Measurements from ENCODE around the gene PPFIA1.

PPFIA1 gene

GRCh38 chr11:70241709-70242108, 28.8 kb upstream of the PPFIA1 start:
- H3K4me1 ChIP-seq (ENCODE audit: control insufficient read depth, insufficient read depth, low read length) = no peaks in the 10 kb centered on the region
- H3K36me3 ChIP-seq (ENCODE audit: control insufficient read depth, insufficient read depth, low read length) = no peaks in the 10 kb centered on the region
- H3K27me3 ChIP-seq (ENCODE audit: control insufficient read depth, insufficient read depth, low read length) = peaks cover 10% of the 10 kb centered on the region
- no peak overlapping the region for H3K4me3 ChIP-seq (ENCODE audit: low read length)
- H3K9ac ChIP-seq (ENCODE audit: low read length) = no peak overlapping the region
- H3K9me3 ChIP-seq (ENCODE audit: control insufficient read depth, low read length) = no peaks in the 10 kb centered on the region

GRCh38 chr11:70242885-70243284, 27.6 kb upstream of the PPFIA1 start:
- Histone ChIP-seq H3K4me3 (ENCODE audit: low read length) (no peak overlapping the region), H3K9me3 (ENCODE audit: control insufficient read depth, low read length) (no peaks in the 10 kb centered on the region), H3K27me3 (ENCODE audit: control insufficient read depth, insufficient read depth, low read length) (peaks cover 10% of the 10 kb centered on the region), H3K9ac (ENCODE audit: low read length) (no peak overlapping the region), H3K4me1 (ENCODE audit: control insufficient read depth, insufficient read depth, low read length) (no peaks in the 10 kb centered on the region), H3K36me3 (ENCODE audit: control insufficient read depth, insufficient read depth, low read length) (no peaks in the 10 kb centered on the region)

- no peak overlapping the region for H3K4me3 ChIP-seq (ENCODE audit: low read length)
- H3K9me3 ChIP-seq (ENCODE audit: control insufficient read depth, low read length) = no peaks in the 10 kb centered on the region
- no peaks in the 10 kb centered on the region for H3K36me3 ChIP-seq (ENCODE audit: control insufficient read depth, insufficient read depth, low read length)
- no peak overlapping the region for H3K9ac ChIP-seq (ENCODE audit: low read length)
- no peaks in the 10 kb centered on the region for H3K4me1 ChIP-seq (ENCODE audit: control insufficient read depth, insufficient read depth, low read length)
- H3K27me3 ChIP-seq (ENCODE audit: control insufficient read depth, insufficient read depth, low read length) = peaks cover 10% of the 10 kb centered on the region
Observed at GRCh38 chr11:70243912-70244652, 26.4 kb upstream of the PPFIA1 start.

GRCh38 chr11:70244698-70245097, 25.8 kb upstream of the PPFIA1 start:
- Histone ChIP-seq H3K36me3 (ENCODE audit: control insufficient read depth, insufficient read depth, low read length) (no peaks in the 10 kb centered on the region), H3K4me3 (ENCODE audit: low read length) (no peak overlapping the region), H3K9ac (ENCODE audit: low read length) (no peak overlapping the region), H3K27me3 (ENCODE audit: control insufficient read depth, insufficient read depth, low read length) (peaks cover 10% of the 10 kb centered on the region), H3K9me3 (ENCODE audit: control insufficient read depth, low read length) (no peaks in the 10 kb centered on the region), H3K4me1 (ENCODE audit: control insufficient read depth, insufficient read depth, low read length) (no peaks in the 10 kb centered on the region)

- H3K36me3 ChIP-seq (ENCODE audit: control insufficient read depth, insufficient read depth, low read length) = no peaks in the 10 kb centered on the region
- no peaks in the 10 kb centered on the region for H3K4me1 ChIP-seq (ENCODE audit: control insufficient read depth, insufficient read depth, low read length)
- H3K9ac ChIP-seq (ENCODE audit: low read length) = no peak overlapping the region
- no peak overlapping the region for H3K4me3 ChIP-seq (ENCODE audit: low read length)
- no peaks in the 10 kb centered on the region for H3K9me3 ChIP-seq (ENCODE audit: control insufficient read depth, low read length)
- H3K27me3 ChIP-seq (ENCODE audit: control insufficient read depth, insufficient read depth, low read length) = peaks cover 10% of the 10 kb centered on the region
Observed at GRCh38 chr11:70246196-70246595, 24.3 kb upstream of the PPFIA1 start.

GRCh38 chr11:70247042-70247709, 23.3 kb upstream of the PPFIA1 start:
- Histone ChIP-seq H3K9me3 (ENCODE audit: control insufficient read depth, low read length) (no peaks in the 10 kb centered on the region), H3K4me3 (ENCODE audit: low read length) (no peak overlapping the region), H3K36me3 (ENCODE audit: control insufficient read depth, insufficient read depth, low read length) (no peaks in the 10 kb centered on the region)

GRCh38 chr11:70247710-70248072, 22.8 kb upstream of the PPFIA1 start:
- Histone ChIP-seq H3K27me3 (ENCODE audit: control insufficient read depth, insufficient read depth, low read length) (peaks cover 10% of the 10 kb centered on the region), H3K9me3 (ENCODE audit: control insufficient read depth, low read length) (no peaks in the 10 kb centered on the region), H3K4me3 (ENCODE audit: low read length) (no peak overlapping the region), H3K9ac (ENCODE audit: low read length) (no peak overlapping the region), H3K36me3 (ENCODE audit: control insufficient read depth, insufficient read depth, low read length) (no peaks in the 10 kb centered on the region), H3K4me1 (ENCODE audit: control insufficient read depth, insufficient read depth, low read length) (no peaks in the 10 kb centered on the region)

More at GRCh38 chr11:70247042-70247709, 23.3 kb upstream of the PPFIA1 start:
- Histone ChIP-seq H3K27me3 (ENCODE audit: control insufficient read depth, insufficient read depth, low read length) (peaks cover 10% of the 10 kb centered on the region), H3K9ac (ENCODE audit: low read length) (no peak overlapping the region), H3K4me1 (ENCODE audit: control insufficient read depth, insufficient read depth, low read length) (no peaks in the 10 kb centered on the region)

GRCh38 chr11:70250876-70251658, 19.4 kb upstream of the PPFIA1 start:
- no peaks in the 10 kb centered on the region for H3K9me3 ChIP-seq (ENCODE audit: control insufficient read depth, low read length)
- no peaks in the 10 kb centered on the region for H3K4me1 ChIP-seq (ENCODE audit: control insufficient read depth, insufficient read depth, low read length)
- peaks cover 2% of the 10 kb centered on the region for H3K27me3 ChIP-seq (ENCODE audit: control insufficient read depth, insufficient read depth, low read length)
- no peak overlapping the region for H3K9ac ChIP-seq (ENCODE audit: low read length)
- H3K4me3 ChIP-seq (ENCODE audit: low read length) = no peak overlapping the region
- H3K36me3 ChIP-seq (ENCODE audit: control insufficient read depth, insufficient read depth, low read length) = no peaks in the 10 kb centered on the region

GRCh38 chr11:70251659-70252321, 18.7 kb upstream of the PPFIA1 start:
- Histone ChIP-seq H3K4me1 (ENCODE audit: control insufficient read depth, insufficient read depth, low read length) (no peaks in the 10 kb centered on the region), H3K9ac (ENCODE audit: low read length) (no peak overlapping the region), H3K27me3 (ENCODE audit: control insufficient read depth, insufficient read depth, low read length) (no peaks in the 10 kb centered on the region), H3K4me3 (ENCODE audit: low read length) (no peak overlapping the region), H3K36me3 (ENCODE audit: control insufficient read depth, insufficient read depth, low read length) (no peaks in the 10 kb centered on the region), H3K9me3 (ENCODE audit: control insufficient read depth, low read length) (no peaks in the 10 kb centered on the region)

GRCh38 chr11:70252844-70253243, 17.6 kb upstream of the PPFIA1 start:
- no peaks in the 10 kb centered on the region for H3K27me3 ChIP-seq (ENCODE audit: control insufficient read depth, insufficient read depth, low read length)
- no peak overlapping the region for H3K4me3 ChIP-seq (ENCODE audit: low read length)
- H3K36me3 ChIP-seq (ENCODE audit: control insufficient read depth, insufficient read depth, low read length) = no peaks in the 10 kb centered on the region
- no peaks in the 10 kb centered on the region for H3K4me1 ChIP-seq (ENCODE audit: control insufficient read depth, insufficient read depth, low read length)
- H3K9me3 ChIP-seq (ENCODE audit: control insufficient read depth, low read length) = no peaks in the 10 kb centered on the region
- no peak overlapping the region for H3K9ac ChIP-seq (ENCODE audit: low read length)

- no peaks in the 10 kb centered on the region for H3K9me3 ChIP-seq (ENCODE audit: control insufficient read depth, low read length)
- no peaks in the 10 kb centered on the region for H3K27me3 ChIP-seq (ENCODE audit: control insufficient read depth, insufficient read depth, low read length)
- H3K9ac ChIP-seq (ENCODE audit: low read length) = no peak overlapping the region
- no peaks in the 10 kb centered on the region for H3K4me1 ChIP-seq (ENCODE audit: control insufficient read depth, insufficient read depth, low read length)
- no peak overlapping the region for H3K4me3 ChIP-seq (ENCODE audit: low read length)
- H3K36me3 ChIP-seq (ENCODE audit: control insufficient read depth, insufficient read depth, low read length) = no peaks in the 10 kb centered on the region
Observed at GRCh38 chr11:70255477-70256116, 14.9 kb upstream of the PPFIA1 start.
